Prostate gland (tissue), 2 donors: ENCODE measurements around the gene ZRANB3. TPM values are rescaled to one million over a fixed set of nuclear protein-coding genes. Genes with fewer than 3 reads are reported as not detected.

ENCODE experiments used
- DNase-seq: peaks from one replicate; pipeline ENCODE4 v3.0.0-alpha.2; 2019; ENCODE audit warnings: low spot score
- H3K27ac ChIP-seq, 2 donors: fragments of 200-600 bp; sonication (generic); 2 replicates each; pipeline ENCODE4 v1.5.1; 2017 to 2019
- H3K27me3 ChIP-seq: fragments of 200-600 bp; sonication (generic); replicated peaks from 2 replicates; pipeline ENCODE4 v1.5.1; 2019; ENCODE audit not compliant: insufficient read depth
- H3K36me3 ChIP-seq, 2 donors: fragments of 200-600 bp; sonication (generic); 1 replicate in 1 of 2; 2 replicates in 1 of 2; pipeline versions ENCODE4 v1.5.1 to v1.8.1; 2017 to 2019
- H3K4me1 ChIP-seq: fragments of 200-600 bp; sonication (generic); replicated peaks from 2 replicates; pipeline ENCODE4 v1.5.1; 2019
- H3K4me3 ChIP-seq, 2 donors: fragments of 200-600 bp; sonication (generic); 2 replicates each; pipeline ENCODE4 v1.5.1; 2017 to 2019
- H3K9me3 ChIP-seq: fragments of 200-600 bp; sonication (generic); 2 replicates; pipeline ENCODE4 v1.5.1; 2017
- CTCF ChIP-seq, 4 experiments: fragments of 200-600 bp in 2 of 4; fragments of 450-650 bp in 2 of 4; sonication (generic) in 2 of 4; IDR thresholded peaks; 1 replicate in 3 of 4; 2 replicates in 1 of 4; pipeline ENCODE4 v1.5.1; 2016 to 2019; ENCODE audit warnings: antibody characterized with exemption in 4 of 4, mild to moderate bottlenecking in 2 of 4, moderate library complexity in 2 of 4
- POLR2A ChIP-seq: fragments of 450-650 bp; IDR thresholded peaks from one replicate; pipeline ENCODE4 v1.6.1; 2016; ENCODE audit warnings: antibody characterized with exemption, mild to moderate bottlenecking
- POLR2AphosphoS5 ChIP-seq: sonication (generic); formaldehyde crosslinking; IDR thresholded peaks from one replicate; pipeline ENCODE4 v1.6.1; 2017; ENCODE audit warnings: antibody characterized with exemption
- WGBS: methylation state at CpG from one replicate; pipeline ENCODE4 v1.1.5; 2018; 5-methylcytosine and 5-hydroxymethylcytosine counted together
- intact Hi-C: fragments of 100-400 bp; cut with DNase I; formaldehyde crosslinking; loops from one replicate; pipeline ENCODE4 v1.14.2; 2022
- total RNA-seq, 2 donors: library from RNA; depleted of rRNA; stranded (reverse); fragments of >200 nt; gene quantifications; one replicate each; pipeline ENCODE4 v1.1.0, GENCODE V29; 2016

The ZRANB3 gene
- total RNA-seq, 2 donors from 2014 or later, result 5.1 to 11.1 TPM

- DNase-seq, result no peak
- H3K4me1 ChIP-seq, result no peaks in the 10 kb centered on the region
- WGBS, result 82% methylated on average over 2 of the region's 2 CpGs
These were observed 57.5 kb downstream of the ZRANB3 start for GRCh38 chr2:135473567-135473966.

GRCh38 chr2:135471106-135471505 is 59.9 kb downstream of the ZRANB3 start:
- no peak overlapping the region for H3K4me3 ChIP-seq
- no peaks in the 10 kb centered on the region for H3K9me3 ChIP-seq
- TF ChIP-seq CTCF (IDR thresholded peaks at IDR 0.05) (no peak), POLR2A (no peak), POLR2AphosphoS5 (no peak)
- H3K27me3 ChIP-seq, result no peaks in the 10 kb centered on the region
- no peaks in the 10 kb centered on the region for H3K4me1 ChIP-seq
- H3K36me3 ChIP-seq, result no peaks in the 10 kb centered on the region
- DNase-seq, result no peak
- no peak overlapping the region for H3K27ac ChIP-seq
- intact Hi-C loops, result no loop called here

More at GRCh38 chr2:135473567-135473966, 57.5 kb downstream of the ZRANB3 start:
- no peaks in the 10 kb centered on the region for H3K36me3 ChIP-seq
- no peaks in the 10 kb centered on the region for H3K27me3 ChIP-seq
- no peak overlapping the region for H3K27ac ChIP-seq
- H3K4me3 ChIP-seq, result no peak overlapping the region
- TF ChIP-seq CTCF (IDR thresholded peaks at IDR 0.05) (no peak), POLR2AphosphoS5 (no peak), POLR2A (no peak)
- no peaks in the 10 kb centered on the region for H3K9me3 ChIP-seq
- intact Hi-C loops, result no loop called here

DNA sequence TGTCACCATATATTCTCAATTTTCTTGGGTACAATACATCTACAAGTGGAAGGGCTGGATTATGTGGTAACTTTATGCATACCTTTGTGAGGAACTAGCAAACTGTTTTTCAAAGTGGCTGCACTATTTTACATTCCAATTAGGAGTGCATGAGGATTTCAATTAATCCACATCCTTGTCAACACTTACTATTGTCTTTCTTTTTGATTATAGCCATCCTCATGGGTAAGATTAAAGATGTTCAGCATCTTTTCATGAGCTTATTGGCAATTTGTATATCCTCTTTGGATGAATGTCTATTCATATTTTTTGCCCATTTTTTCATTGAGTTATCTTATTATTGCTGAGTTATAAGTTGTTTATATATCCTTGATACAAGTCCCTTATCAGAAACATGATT is 73.7 kb downstream of the ZRANB3 start:
- no peaks in the 10 kb centered on the region for H3K36me3 ChIP-seq
- intact Hi-C loops, result no loop called here
- TF ChIP-seq POLR2A (no peak), CTCF (IDR thresholded peaks at IDR 0.05) (no peak), POLR2AphosphoS5 (no peak)
- no peak overlapping the region for H3K27ac ChIP-seq
- no peaks in the 10 kb centered on the region for H3K9me3 ChIP-seq
- no peaks in the 10 kb centered on the region for H3K27me3 ChIP-seq
- H3K4me1 ChIP-seq, result no peaks in the 10 kb centered on the region
- DNase-seq, result no peak
- no peak overlapping the region for H3K4me3 ChIP-seq

DNA sequence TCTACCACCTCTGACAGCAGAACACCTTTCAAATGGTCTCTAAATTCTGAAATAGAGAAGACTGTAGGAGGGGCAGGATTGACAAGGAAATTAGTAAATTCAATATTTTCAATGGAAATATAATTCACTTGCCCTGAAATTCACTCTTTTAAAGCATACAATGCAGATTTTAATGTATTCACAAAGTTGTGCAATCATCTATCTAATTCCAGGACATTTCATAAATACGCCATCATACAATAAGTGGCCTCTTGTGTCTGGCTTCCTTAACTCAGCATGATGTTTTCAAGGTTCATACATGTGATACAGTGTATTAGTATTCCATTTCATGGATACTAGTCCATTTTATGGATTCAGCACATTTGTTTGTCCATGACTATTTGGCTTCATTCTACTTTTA is 74.2 kb downstream of the ZRANB3 start:
- no peak for DNase-seq
- Histone ChIP-seq H3K27ac (no peak overlapping the region), H3K27me3 (no peaks in the 10 kb centered on the region), H3K9me3 (no peaks in the 10 kb centered on the region), H3K4me1 (no peaks in the 10 kb centered on the region), H3K4me3 (no peak overlapping the region), H3K36me3 (no peaks in the 10 kb centered on the region)
- TF ChIP-seq POLR2A (no peak), POLR2AphosphoS5 (no peak), CTCF (IDR thresholded peaks at IDR 0.05) (no peak)
- intact Hi-C loops, result no loop called here
- 100% methylated on average over 1 of the region's 1 CpG for whole genome bisulfite sequencing

DNA sequence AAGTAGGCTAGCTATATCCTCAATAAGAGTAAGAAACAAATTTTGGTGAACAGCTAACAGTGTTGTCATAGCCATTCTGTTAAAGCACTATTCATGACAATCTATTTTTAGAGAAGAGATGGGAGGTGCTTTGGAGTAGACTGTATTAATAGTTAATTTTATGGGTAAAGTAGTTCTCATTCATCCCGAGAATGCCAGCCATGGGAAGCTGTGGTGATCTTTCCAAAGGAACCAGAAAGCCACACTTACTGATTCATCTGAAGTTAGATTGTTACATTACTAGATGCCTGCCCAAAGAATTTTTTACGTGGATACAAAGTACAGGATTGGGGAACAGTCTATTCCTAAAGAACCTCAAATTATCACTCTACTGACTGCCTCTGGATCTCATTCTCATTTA is 74.6 kb downstream of the ZRANB3 start:
- no peak for TF ChIP-seq POLR2A
- TF ChIP-seq POLR2AphosphoS5, result no peak
- no peak for TF ChIP-seq CTCF (IDR thresholded peaks at IDR 0.05)

More for the DNA sequence above, 74.6 kb downstream of the ZRANB3 start:
- 95% methylated on average over 2 of the region's 2 CpGs for WGBS
- Histone ChIP-seq H3K36me3 (no peaks in the 10 kb centered on the region), H3K9me3 (no peaks in the 10 kb centered on the region), H3K27me3 (no peaks in the 10 kb centered on the region), H3K4me3 (no peak overlapping the region), H3K27ac (no peak overlapping the region), H3K4me1 (no peaks in the 10 kb centered on the region)
- DNase-seq, result no peak
- intact Hi-C loops, result no loop called here
